ENCODE data around the gene UBE2E1. TPM values are rescaled to one million over a fixed set of nuclear protein-coding genes. Genes with fewer than 3 reads are reported as not detected.

UBE2E1 gene
- total and polyA plus RNA-seq, 2 experiments from 2014 or later, result 39.9 to 120 TPM

- Mint-ChIP-seq H3K27ac (no peak overlapping the region), H3K9me3 (no peaks in the 10 kb centered on the region), H3K27me3 (ENCODE audit: insufficient read depth, low read depth, poor library complexity) (no peaks in the 10 kb centered on the region), H3K4me3 (no peak overlapping the region), H3K36me3 (ENCODE audit: low read depth) (peaks cover 30% of the 10 kb centered on the region), H3K4me1 (no peaks in the 10 kb centered on the region; the same call in 2 of the 3 replicates)
- Histone ChIP-seq H3K27me3 (ENCODE audit: insufficient read depth) (no peaks in the 10 kb centered on the region), H3K9me2 (ENCODE audit: insufficient read depth) (no peaks in the 10 kb centered on the region), H2AFZ (no peak overlapping the region), H3K4me3 (no peak overlapping the region), H3K36me3 (ENCODE audit: insufficient read depth) (peaks cover 4% of the 10 kb centered on the region; the same call in 1 of the 2 replicates), H3K4me1 (ENCODE audit: insufficient read depth) (no peaks in the 10 kb centered on the region), H3K4me2 (no peak overlapping the region), H3K79me2 (replicated peaks; ENCODE audit: insufficient read depth) (peaks cover 38% of the 10 kb centered on the region), H4K20me1 (replicated peaks; ENCODE audit: insufficient read depth) (no peaks in the 10 kb centered on the region; the same call in 1 of the 2 replicates), H3F3A (replicated peaks; ENCODE audit: low read depth) (no peaks in the 10 kb centered on the region), H3K27ac (ENCODE audit: low read depth) (no peak overlapping the region)
- no peak for DNase-seq (ENCODE audit: low spot score)
- no peak for TF ChIP-seq NANOG (IDR thresholded peaks at IDR 0.05; ENCODE audit: borderline replicate concordance)
- TF ChIP-seq ZNF462 (CRISPR knock-in tag; IDR thresholded peaks at IDR 0.05), result no peak
- TF ChIP-seq CTCF (conservative IDR thresholded peaks at IDR 0.05; ENCODE audit: low read depth in 2 of 2), result no peak
- TF ChIP-seq JUNB (IDR thresholded peaks at IDR 0.05; ENCODE audit: unreplicated experiment), result no peak
- TF ChIP-seq EZH2phosphoT487 (IDR thresholded peaks at IDR 0.05; ENCODE audit: unreplicated experiment), result no peak
- TF ChIP-seq ZNF331 (CRISPR knock-in tag; IDR thresholded peaks at IDR 0.05; ENCODE audit: low read depth), result no peak
- TF ChIP-seq ETS1 (IDR thresholded peaks at IDR 0.05), result no peak
- TF ChIP-seq STAT1 (IDR thresholded peaks at IDR 0.05; ENCODE audit: unreplicated experiment), result no peak
- TF ChIP-seq CREB1 (CRISPR knock-in tag; IDR thresholded peaks at IDR 0.05; ENCODE audit: low read depth), result no peak
- no peak for TF ChIP-seq POLR2AphosphoS5 (IDR thresholded peaks at IDR 0.05; ENCODE audit: low read depth)
- TF ChIP-seq EZH2 (IDR thresholded peaks at IDR 0.05; ENCODE audit: low read depth, unreplicated experiment), result no peak
- no peak for TF ChIP-seq REST (IDR thresholded peaks at IDR 0.05; ENCODE audit: unreplicated experiment)
- no peak for TF ChIP-seq ZNF114 (CRISPR knock-in tag; IDR thresholded peaks at IDR 0.05)
- ATAC-seq, result no peak
These were observed 103.6 kb downstream of the UBE2E1 start for GRCh38 chr3:23909341-23909740.

Measured in GM23338 (cell line).